Esophagus (tissue), 2 donors: ENCODE measurements around the gene PCED1B. TPM values are rescaled to one million over a fixed set of nuclear protein-coding genes. Genes with fewer than 3 reads are reported as not detected.

Source experiments
- H3K27ac ChIP-seq, 2 donors: one replicate each; pipeline ENCODE4 v1.5.1; 2013; ENCODE audit warnings: low read depth in 2 of 2, mild to moderate bottlenecking in 2 of 2, inconsistent platforms in 1 of 2, low read length in 1 of 2, moderate library complexity in 1 of 2
- H3K27me3 ChIP-seq, 2 donors: one replicate each; pipeline ENCODE4 v1.6.1; 2013; ENCODE audit warnings: low read length in 2 of 2, control low read depth in 1 of 2, mild to moderate bottlenecking in 1 of 2; ENCODE audit not compliant: insufficient read depth in 2 of 2, control insufficient read depth in 1 of 2
- H3K36me3 ChIP-seq, 2 donors: one replicate each; pipeline ENCODE4 v1.6.1; 2013; ENCODE audit warnings: low read length in 1 of 2; ENCODE audit not compliant: control insufficient read depth in 2 of 2, insufficient read depth in 2 of 2
- H3K4me1 ChIP-seq, 2 donors: one replicate each; pipeline ENCODE4 v1.6.1; 2013; ENCODE audit warnings: low read length in 1 of 2; ENCODE audit not compliant: control insufficient read depth in 2 of 2, insufficient read depth in 2 of 2
- H3K4me3 ChIP-seq, 2 donors: one replicate each; pipeline ENCODE4 v1.5.1; 2013; ENCODE audit warnings: low read length in 2 of 2, mild to moderate bottlenecking in 2 of 2, low read depth in 1 of 2, moderate library complexity in 1 of 2
- H3K9me3 ChIP-seq, 2 donors: one replicate each; pipeline ENCODE4 v1.6.1; 2013; ENCODE audit warnings: mild to moderate bottlenecking in 2 of 2, low read depth in 1 of 2, low read length in 1 of 2, moderate library complexity in 1 of 2; ENCODE audit not compliant: control insufficient read depth in 2 of 2, insufficient read depth in 1 of 2
- WGBS, 2 donors: extraction: QIAGEN DNeasy Blood & Tissue Kit; methylation state at CpG; one replicate each; pipeline ENCODE4 v1.1.7; 2013; 5-methylcytosine and 5-hydroxymethylcytosine counted together
- polyA plus RNA-seq, 2 donors: library from polyadenylated mRNA; stranded (reverse); fragments of 200-250 nt; gene quantifications; one replicate each; pipeline ENCODE4 v1.2.3, GENCODE V29; 2013
- donor health status: healthy with polysubstance abuse.
- donor health status: Bipolar disorder and iron deficiency.

The PCED1B gene
- polyA plus RNA-seq, 2 donors, result 1.2 to 1.6 TPM

GRCh38 chr12:47065546-47065945 lies 13.9 kb upstream of the PCED1B start:
- no peaks in the 10 kb centered on the region for H3K27me3 ChIP-seq
- H3K4me1 ChIP-seq, result no peaks in the 10 kb centered on the region
- WGBS, 2 donors, result 52 to 63% methylated on average over 1 of the region's 1 CpG
- H3K4me3 ChIP-seq, result no peak overlapping the region
- no peaks in the 10 kb centered on the region for H3K36me3 ChIP-seq
- H3K27ac ChIP-seq, result no peak overlapping the region
- H3K9me3 ChIP-seq, result no peaks in the 10 kb centered on the region

GRCh38 chr12:47066278-47067025 lies 13.0 kb upstream of the PCED1B start:
- WGBS, 2 donors, result 39 to 44% methylated on average over 6 of the region's 6 CpGs
- Histone ChIP-seq H3K27me3 (no peaks in the 10 kb centered on the region), H3K4me1 (no peaks in the 10 kb centered on the region)

GRCh38 chr12:47067176-47067575 lies 12.2 kb upstream of the PCED1B start:
- no peaks in the 10 kb centered on the region for H3K4me1 ChIP-seq
- H3K4me3 ChIP-seq, result no peak overlapping the region
- H3K27me3 ChIP-seq, result no peaks in the 10 kb centered on the region
- H3K27ac ChIP-seq, result no peak overlapping the region
- WGBS, 2 donors, result 92 to 97% methylated on average over 1 of the region's 1 CpG
- H3K9me3 ChIP-seq, result no peaks in the 10 kb centered on the region
- H3K36me3 ChIP-seq, result no peaks in the 10 kb centered on the region

More at GRCh38 chr12:47066278-47067025, 13.0 kb upstream of the PCED1B start:
- Histone ChIP-seq H3K9me3 (no peaks in the 10 kb centered on the region), H3K27ac (no peak overlapping the region), H3K4me3 (no peak overlapping the region), H3K36me3 (no peaks in the 10 kb centered on the region)

- H3K4me1 ChIP-seq, result no peaks in the 10 kb centered on the region
- H3K4me3 ChIP-seq, result no peak overlapping the region
- 77 to 79% methylated on average over 5 of the region's 5 CpGs for WGBS, 2 donors
- H3K9me3 ChIP-seq, result no peaks in the 10 kb centered on the region
- H3K27me3 ChIP-seq, result no peaks in the 10 kb centered on the region
- H3K36me3 ChIP-seq, result no peaks in the 10 kb centered on the region
- H3K27ac ChIP-seq, result no peak overlapping the region
These were observed 11.5 kb upstream of the PCED1B start for GRCh38 chr12:47067771-47068431.

GRCh38 chr12:47068539-47068938 lies 10.9 kb upstream of the PCED1B start:
- Histone ChIP-seq H3K36me3 (no peaks in the 10 kb centered on the region), H3K4me1 (no peaks in the 10 kb centered on the region), H3K9me3 (no peaks in the 10 kb centered on the region), H3K27me3 (no peaks in the 10 kb centered on the region), H3K4me3 (no peak overlapping the region), H3K27ac (no peak overlapping the region)
- 89 to 91% methylated on average over 6 of the region's 6 CpGs for WGBS, 2 donors

- no peaks in the 10 kb centered on the region for H3K4me1 ChIP-seq
- H3K27me3 ChIP-seq, result no peaks in the 10 kb centered on the region
- H3K9me3 ChIP-seq, result no peaks in the 10 kb centered on the region
- WGBS, 2 donors, result 53 to 74% methylated on average over 1 of the region's 1 CpG
- H3K36me3 ChIP-seq, result no peaks in the 10 kb centered on the region
- no peak overlapping the region for H3K27ac ChIP-seq
- H3K4me3 ChIP-seq, result no peak overlapping the region
These were observed 9.1 kb upstream of the PCED1B start for GRCh38 chr12:47070310-47070709.

GRCh38 chr12:47071241-47071852 lies 8.1 kb upstream of the PCED1B start:
- no peaks in the 10 kb centered on the region for H3K36me3 ChIP-seq
- H3K9me3 ChIP-seq, result no peaks in the 10 kb centered on the region
- WGBS, 2 donors, result 41 to 53% methylated on average over 5 of the region's 5 CpGs
- H3K4me1 ChIP-seq, result no peaks in the 10 kb centered on the region
- no peak overlapping the region for H3K4me3 ChIP-seq
- no peaks in the 10 kb centered on the region for H3K27me3 ChIP-seq
- no peak overlapping the region for H3K27ac ChIP-seq

GRCh38 chr12:47073951-47074350 lies 5.5 kb upstream of the PCED1B start:
- Histone ChIP-seq H3K36me3 (no peaks in the 10 kb centered on the region), H3K4me3 (no peak overlapping the region), H3K4me1 (peaks cover 0 to 3% of the 10 kb centered on the region in 2 donors), H3K27ac (no peak overlapping the region), H3K27me3 (no peaks in the 10 kb centered on the region), H3K9me3 (no peaks in the 10 kb centered on the region)
- 88 to 91% methylated on average over 3 of the region's 3 CpGs for WGBS, 2 donors

- WGBS, 2 donors, result 95 to 97% methylated on average over 2 of the region's 2 CpGs
These were observed 4.7 kb upstream of the PCED1B start for GRCh38 chr12:47074757-47075156.

More at GRCh38 chr12:47074757-47075156, 4.7 kb upstream of the PCED1B start:
- H3K4me3 ChIP-seq, result no peak overlapping the region
- no peak overlapping the region for H3K27ac ChIP-seq
- peaks cover 0 to 3% of the 10 kb centered on the region in 2 donors for H3K4me1 ChIP-seq
- no peaks in the 10 kb centered on the region for H3K9me3 ChIP-seq
- no peaks in the 10 kb centered on the region for H3K27me3 ChIP-seq
- H3K36me3 ChIP-seq, result no peaks in the 10 kb centered on the region
